ENCODE data around the gene IL37. TPM values are rescaled to one million over a fixed set of nuclear protein-coding genes. Genes with fewer than 3 reads are reported as not detected.

The IL37 gene
- total RNA-seq, 1 donor from 2014 or later: not detected

DNA sequence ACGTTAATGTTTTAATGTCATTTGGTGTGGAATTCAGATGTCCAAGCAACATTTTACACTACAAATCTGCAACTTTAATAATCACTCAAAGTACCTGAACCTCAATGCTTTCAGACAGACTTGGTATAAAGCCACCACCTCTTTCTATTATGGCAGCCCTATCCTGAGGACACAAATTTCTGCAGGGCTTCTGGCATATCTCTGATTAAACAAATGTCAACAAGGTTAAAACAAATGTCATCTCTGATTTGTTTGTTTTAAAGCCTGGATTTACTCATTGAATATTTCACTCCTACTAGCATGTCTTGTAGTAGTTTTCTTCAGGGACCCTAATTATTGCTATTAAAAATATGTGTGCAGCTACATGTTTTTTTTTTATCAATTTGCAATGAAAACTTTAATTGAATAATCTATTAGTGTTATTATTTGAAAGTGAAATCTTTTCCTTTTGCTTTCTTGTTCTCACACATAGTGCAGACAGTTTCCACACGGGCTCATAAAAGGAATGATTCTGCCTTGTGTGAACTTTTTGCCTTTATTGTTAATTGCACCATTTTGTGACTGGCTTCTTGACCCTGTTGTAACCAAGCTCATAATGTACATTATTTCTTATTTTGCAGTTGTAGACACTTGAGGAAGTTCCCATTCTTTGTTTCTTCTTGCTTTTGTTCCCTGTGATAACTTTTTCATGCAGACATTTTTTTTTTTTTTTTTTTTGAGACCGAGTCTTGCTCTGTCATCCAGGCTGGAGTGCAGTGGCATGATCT lies 30.1 kb downstream of the IL37 start:
- H3K4me3 ChIP-seq (ENCODE audit: low read depth, low read length): no peak overlapping the region
- TF ChIP-seq, protein P1, sequence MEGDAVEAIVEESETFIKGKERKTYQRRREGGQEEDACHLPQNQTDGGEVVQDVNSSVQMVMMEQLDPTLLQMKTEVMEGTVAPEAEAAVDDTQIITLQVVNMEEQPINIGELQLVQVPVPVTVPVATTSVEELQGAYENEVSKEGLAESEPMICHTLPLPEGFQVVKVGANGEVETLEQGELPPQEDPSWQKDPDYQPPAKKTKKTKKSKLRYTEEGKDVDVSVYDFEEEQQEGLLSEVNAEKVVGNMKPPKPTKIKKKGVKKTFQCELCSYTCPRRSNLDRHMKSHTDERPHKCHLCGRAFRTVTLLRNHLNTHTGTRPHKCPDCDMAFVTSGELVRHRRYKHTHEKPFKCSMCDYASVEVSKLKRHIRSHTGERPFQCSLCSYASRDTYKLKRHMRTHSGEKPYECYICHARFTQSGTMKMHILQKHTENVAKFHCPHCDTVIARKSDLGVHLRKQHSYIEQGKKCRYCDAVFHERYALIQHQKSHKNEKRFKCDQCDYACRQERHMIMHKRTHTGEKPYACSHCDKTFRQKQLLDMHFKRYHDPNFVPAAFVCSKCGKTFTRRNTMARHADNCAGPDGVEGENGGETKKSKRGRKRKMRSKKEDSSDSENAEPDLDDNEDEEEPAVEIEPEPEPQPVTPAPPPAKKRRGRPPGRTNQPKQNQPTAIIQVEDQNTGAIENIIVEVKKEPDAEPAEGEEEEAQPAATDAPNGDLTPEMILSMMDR (conservative IDR thresholded peaks at IDR 0.05; ENCODE audit: low read depth, low read length): no peak
- no peak for DNase-seq (ENCODE audit: low read depth)

DNA sequence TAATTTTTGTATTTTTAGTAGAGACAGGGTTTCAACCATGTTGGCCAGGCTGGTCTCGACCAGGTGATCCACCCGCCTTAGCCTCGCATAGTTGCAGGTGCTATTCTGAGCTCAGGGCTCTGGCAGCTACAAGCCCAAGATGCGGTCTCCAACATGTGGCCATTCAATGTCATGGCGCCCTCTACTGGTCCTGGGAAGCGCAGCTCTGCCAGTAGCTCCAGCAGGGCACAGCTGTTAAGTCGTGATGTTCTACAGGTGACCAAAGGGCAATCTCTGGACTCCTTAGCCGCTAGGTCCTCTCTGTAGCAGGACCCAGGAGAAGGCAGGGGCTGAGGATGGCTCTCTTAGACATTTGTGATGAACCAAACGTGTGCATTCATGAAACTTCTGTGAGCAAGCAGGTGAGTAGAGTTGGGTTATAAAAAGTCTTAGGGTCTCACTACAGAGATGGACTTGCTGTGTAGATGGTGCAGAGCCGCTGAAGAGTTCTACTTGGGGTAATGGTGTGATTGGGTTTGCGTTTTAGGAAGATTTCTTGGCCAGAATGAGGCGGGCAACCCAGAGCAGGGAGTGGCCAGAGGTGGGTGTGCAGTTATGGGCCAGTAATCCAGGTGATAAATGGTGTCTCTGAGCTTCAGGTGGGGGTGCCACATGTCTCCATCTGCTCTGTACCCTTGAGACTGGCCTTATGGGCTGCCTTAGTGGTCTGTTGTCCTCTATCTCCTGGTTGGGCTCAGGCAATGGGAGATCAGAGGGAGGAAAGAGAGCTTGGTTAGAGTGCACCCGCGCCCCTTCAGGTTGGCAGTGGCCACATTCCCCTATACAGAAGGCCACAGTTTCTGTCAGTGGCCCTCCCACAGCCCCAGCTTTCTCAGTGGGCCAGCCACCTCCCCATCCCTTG lies 31.0 kb downstream of the IL37 start:
- DNase-seq (ENCODE audit: low read depth): no peak
- TF ChIP-seq, protein P1 (conservative IDR thresholded peaks at IDR 0.05; ENCODE audit: low read depth, low read length): peak; percentile 97
- H3K4me3 ChIP-seq (ENCODE audit: low read depth, low read length): no peak overlapping the region

DNA sequence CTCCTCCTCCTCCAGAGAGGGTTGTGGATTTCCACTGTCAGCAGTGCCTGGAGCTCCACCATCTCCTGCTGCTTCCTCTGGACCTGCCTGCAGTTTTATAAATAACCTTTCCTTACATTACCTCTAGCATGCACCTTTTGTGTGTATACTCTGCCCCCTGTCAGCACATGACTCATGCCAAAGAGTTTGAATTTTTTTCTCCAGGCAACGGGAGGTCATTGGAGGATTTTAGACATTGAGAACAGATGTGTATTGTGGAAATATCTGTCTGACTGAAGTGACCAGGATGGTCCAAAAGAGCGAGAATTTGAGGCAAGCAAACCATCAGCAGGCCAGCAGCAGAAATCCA lies 31.7 kb downstream of the IL37 start:
- TF ChIP-seq, protein P1 (conservative IDR thresholded peaks at IDR 0.05; ENCODE audit: low read depth, low read length): no peak

DNA sequence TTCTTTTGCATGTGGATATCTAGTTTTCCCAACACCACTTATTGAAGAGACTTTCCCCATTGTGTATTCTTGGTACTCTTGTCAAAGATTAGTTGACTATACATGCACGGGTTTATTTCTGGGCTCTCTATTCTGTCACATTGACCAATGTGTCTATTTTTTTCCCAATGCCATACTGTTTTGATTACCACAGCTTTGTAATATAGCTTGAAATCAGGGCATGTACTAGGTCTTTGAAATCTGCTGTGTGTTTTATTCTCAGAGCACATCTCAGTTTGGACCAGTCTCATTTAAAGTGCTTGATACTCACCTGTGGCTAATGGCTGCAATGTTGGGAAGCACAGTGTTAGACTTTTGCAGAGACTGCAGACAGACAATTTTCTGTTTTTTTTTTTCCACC lies 34.0 kb downstream of the IL37 start:
- TF ChIP-seq, protein P1 (conservative IDR thresholded peaks at IDR 0.05; ENCODE audit: low read depth, low read length): no peak
- no peak for DNase-seq (ENCODE audit: low read depth)
- no peak overlapping the region for H3K4me3 ChIP-seq (ENCODE audit: low read depth, low read length)

More for the DNA sequence above, 31.7 kb downstream of the IL37 start:
- no peak for DNase-seq (ENCODE audit: low read depth)
- H3K4me3 ChIP-seq (ENCODE audit: low read depth, low read length): no peak overlapping the region

DNA sequence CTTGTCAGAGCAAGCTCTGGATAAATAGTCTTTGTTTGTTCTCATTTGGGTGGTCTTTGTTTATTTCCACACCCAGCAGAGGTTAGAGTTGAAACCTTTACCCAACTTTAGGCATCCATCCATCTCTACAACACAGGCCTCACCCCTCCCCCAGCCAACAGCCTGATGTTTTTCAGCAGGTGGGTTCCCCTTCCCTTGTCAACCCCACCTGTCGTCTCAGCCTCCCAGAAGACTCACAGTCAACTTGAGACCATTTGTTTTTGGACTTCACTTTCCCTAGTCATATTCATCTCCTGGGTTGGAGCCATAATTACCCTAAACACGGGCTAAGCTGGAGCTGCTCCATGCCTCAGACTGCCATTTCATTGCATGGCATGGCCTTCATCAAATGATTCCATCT lies 35.1 kb downstream of the IL37 start:
- TF ChIP-seq, protein P1 (conservative IDR thresholded peaks at IDR 0.05; ENCODE audit: low read depth, low read length): no peak
- no peak overlapping the region for H3K4me3 ChIP-seq (ENCODE audit: low read depth, low read length)
- no peak for DNase-seq (ENCODE audit: low read depth)

DNA sequence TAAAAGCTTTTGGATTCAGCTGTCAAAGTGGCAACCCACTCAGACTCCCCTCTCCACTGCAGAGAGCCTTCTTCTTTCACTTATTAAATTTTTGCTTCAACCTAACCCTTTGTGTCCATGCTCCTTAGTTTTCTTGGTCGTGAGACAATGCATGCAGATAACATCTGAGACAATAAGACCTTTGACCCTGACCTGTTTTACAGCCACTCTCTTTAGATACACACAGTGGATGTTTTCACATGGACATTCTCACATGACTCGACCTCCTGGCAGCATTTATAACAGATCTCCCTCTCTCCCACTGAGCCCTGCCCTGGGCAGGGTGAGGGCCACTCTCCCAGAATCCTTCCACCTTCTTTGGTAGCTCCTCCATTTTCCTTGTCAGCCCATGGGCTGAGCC lies 36.4 kb downstream of the IL37 start:
- DNase-seq (ENCODE audit: low read depth): no peak
- TF ChIP-seq, protein P1 (conservative IDR thresholded peaks at IDR 0.05; ENCODE audit: low read depth, low read length): no peak

More for the DNA sequence above, 36.4 kb downstream of the IL37 start:
- no peak overlapping the region for H3K4me3 ChIP-seq (ENCODE audit: low read depth, low read length)
